A673 (cell line): ENCODE data around the gene FOXN3.

Source experiments
- EZH2 ChIP-seq: fragments of 200-600 bp; sonication (generic); IDR thresholded peaks from 2 replicates; pipeline ENCODE4 v1.6.1; 2017; ENCODE audit warnings: borderline replicate concordance, low read depth, mild to moderate bottlenecking, mixed read lengths, antibody characterized with exemption, low read length; ENCODE audit not compliant: poor library complexity, severe bottlenecking
- TF ChIP-seq, protein P1 (sequence below): fragments of 300-800, 200-600 bp; sonication (generic); conservative IDR thresholded peaks from 2 replicates; pipeline ENCODE4 v1.5.1; 2017; ENCODE audit warnings: low read depth, mild to moderate bottlenecking, antibody characterized with exemption, low read length, moderate library complexity, mixed read lengths

DNA sequence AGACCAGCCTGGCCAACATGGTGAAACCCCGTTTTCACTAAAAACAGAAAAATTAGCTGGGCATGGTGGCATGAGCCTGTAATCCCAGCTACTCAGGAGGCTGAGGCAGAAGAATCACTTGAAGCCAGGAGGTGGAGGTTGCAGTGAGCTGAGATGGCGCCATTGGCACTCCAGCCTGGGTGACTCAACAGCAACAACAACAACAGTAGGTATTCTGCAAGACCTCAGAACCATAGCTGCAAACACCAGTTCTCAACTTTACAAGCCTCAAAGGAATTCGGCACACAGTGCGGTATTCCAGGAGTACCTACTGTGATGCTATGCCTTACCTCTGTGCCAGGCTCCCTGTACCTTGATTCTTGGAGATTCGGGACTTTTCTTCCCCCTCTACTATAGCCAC is 15.8 kb downstream of the FOXN3 start:
- TF ChIP-seq, protein P1, sequence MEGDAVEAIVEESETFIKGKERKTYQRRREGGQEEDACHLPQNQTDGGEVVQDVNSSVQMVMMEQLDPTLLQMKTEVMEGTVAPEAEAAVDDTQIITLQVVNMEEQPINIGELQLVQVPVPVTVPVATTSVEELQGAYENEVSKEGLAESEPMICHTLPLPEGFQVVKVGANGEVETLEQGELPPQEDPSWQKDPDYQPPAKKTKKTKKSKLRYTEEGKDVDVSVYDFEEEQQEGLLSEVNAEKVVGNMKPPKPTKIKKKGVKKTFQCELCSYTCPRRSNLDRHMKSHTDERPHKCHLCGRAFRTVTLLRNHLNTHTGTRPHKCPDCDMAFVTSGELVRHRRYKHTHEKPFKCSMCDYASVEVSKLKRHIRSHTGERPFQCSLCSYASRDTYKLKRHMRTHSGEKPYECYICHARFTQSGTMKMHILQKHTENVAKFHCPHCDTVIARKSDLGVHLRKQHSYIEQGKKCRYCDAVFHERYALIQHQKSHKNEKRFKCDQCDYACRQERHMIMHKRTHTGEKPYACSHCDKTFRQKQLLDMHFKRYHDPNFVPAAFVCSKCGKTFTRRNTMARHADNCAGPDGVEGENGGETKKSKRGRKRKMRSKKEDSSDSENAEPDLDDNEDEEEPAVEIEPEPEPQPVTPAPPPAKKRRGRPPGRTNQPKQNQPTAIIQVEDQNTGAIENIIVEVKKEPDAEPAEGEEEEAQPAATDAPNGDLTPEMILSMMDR = no peak
- no peak for TF ChIP-seq EZH2
